Osteoblast (primary cell): Measurements from ENCODE around the gene TMC2. TPM values are rescaled to one million over a fixed set of nuclear protein-coding genes. Genes with fewer than 3 reads are reported as not detected.

ENCODE experiments used
- DNase-seq: peaks from one replicate; pipeline ENCODE4 v3.0.0; 2011; ENCODE audit warnings: low spot score, mixed read lengths; ENCODE audit not compliant: insufficient read length; ENCODE audit errors: missing footprints
- H2AFZ ChIP-seq: 2 replicates; pipeline ENCODE4 v1.6.0; 2011; ENCODE audit warnings: mild to moderate bottlenecking, low read length
- H3K27ac ChIP-seq: 2 replicates; pipeline ENCODE4 v1.5.1; 2011; ENCODE audit warnings: mild to moderate bottlenecking, low read depth, low read length, moderate library complexity
- H3K27me3 ChIP-seq: 2 replicates; pipeline ENCODE4 v1.6.0; 2012; ENCODE audit warnings: mild to moderate bottlenecking, control low read depth, inconsistent platforms, low read length, moderate library complexity; ENCODE audit not compliant: insufficient read depth
- H3K36me3 ChIP-seq: 2 replicates; pipeline ENCODE4 v1.5.1; 2011; ENCODE audit warnings: mild to moderate bottlenecking, low read length, control low read depth, moderate library complexity; ENCODE audit not compliant: insufficient read depth
- H3K4me1 ChIP-seq: 2 replicates; pipeline ENCODE4 v1.5.1; 2011; ENCODE audit warnings: mild to moderate bottlenecking, low read length, control low read depth, moderate library complexity; ENCODE audit not compliant: insufficient read depth
- H3K4me2 ChIP-seq: 2 replicates; pipeline ENCODE4 v1.6.0; 2011; ENCODE audit warnings: mild to moderate bottlenecking, low read length; ENCODE audit not compliant: insufficient read depth
- H3K4me3 ChIP-seq: fragments of 200-600 bp; sonication (generic); 3 replicates; pipeline ENCODE4 v1.5.1; 2012; ENCODE audit warnings: mild to moderate bottlenecking, low read length, inconsistent platforms; ENCODE audit not compliant: insufficient read depth
- H3K79me2 ChIP-seq: 2 replicates; pipeline ENCODE4 v1.6.0; 2012; ENCODE audit warnings: mild to moderate bottlenecking, low read length, control low read depth, inconsistent platforms; ENCODE audit not compliant: insufficient read depth
- H3K9me3 ChIP-seq: 2 replicates; pipeline ENCODE4 v1.5.1; 2011; ENCODE audit warnings: low read depth, low read length, control low read depth
- H4K20me1 ChIP-seq: 2 replicates; pipeline ENCODE4 v1.6.0; 2012; ENCODE audit warnings: mild to moderate bottlenecking, low read length, control low read depth; ENCODE audit not compliant: insufficient read depth
- total RNA-seq: library from RNA; depleted of rRNA; stranded (reverse); fragments of >200 nt; gene quantifications from 2 replicates; pipeline ENCODE4 v1.2.3, GENCODE V29; 2012
- TF ChIP-seq, protein P1 (sequence below): IDR thresholded peaks from 2 replicates; pipeline ENCODE4 v1.5.1; 2011; ENCODE audit warnings: mild to moderate bottlenecking, low read depth, low read length, moderate library complexity; ENCODE audit errors: extremely low read depth

The TMC2 gene
- total RNA-seq, 1 donor: not detected

- no peaks in the 10 kb centered on the region for H3K9me3 ChIP-seq
- H3K4me2 ChIP-seq: no peak overlapping the region
- H3K4me3 ChIP-seq: no peak overlapping the region
- H2AFZ ChIP-seq: no peak overlapping the region
- no peaks in the 10 kb centered on the region for H3K36me3 ChIP-seq
- TF ChIP-seq, protein P1, sequence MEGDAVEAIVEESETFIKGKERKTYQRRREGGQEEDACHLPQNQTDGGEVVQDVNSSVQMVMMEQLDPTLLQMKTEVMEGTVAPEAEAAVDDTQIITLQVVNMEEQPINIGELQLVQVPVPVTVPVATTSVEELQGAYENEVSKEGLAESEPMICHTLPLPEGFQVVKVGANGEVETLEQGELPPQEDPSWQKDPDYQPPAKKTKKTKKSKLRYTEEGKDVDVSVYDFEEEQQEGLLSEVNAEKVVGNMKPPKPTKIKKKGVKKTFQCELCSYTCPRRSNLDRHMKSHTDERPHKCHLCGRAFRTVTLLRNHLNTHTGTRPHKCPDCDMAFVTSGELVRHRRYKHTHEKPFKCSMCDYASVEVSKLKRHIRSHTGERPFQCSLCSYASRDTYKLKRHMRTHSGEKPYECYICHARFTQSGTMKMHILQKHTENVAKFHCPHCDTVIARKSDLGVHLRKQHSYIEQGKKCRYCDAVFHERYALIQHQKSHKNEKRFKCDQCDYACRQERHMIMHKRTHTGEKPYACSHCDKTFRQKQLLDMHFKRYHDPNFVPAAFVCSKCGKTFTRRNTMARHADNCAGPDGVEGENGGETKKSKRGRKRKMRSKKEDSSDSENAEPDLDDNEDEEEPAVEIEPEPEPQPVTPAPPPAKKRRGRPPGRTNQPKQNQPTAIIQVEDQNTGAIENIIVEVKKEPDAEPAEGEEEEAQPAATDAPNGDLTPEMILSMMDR: no peak
- H3K27ac ChIP-seq: no peak overlapping the region
- H3K79me2 ChIP-seq: no peaks in the 10 kb centered on the region
- no peak for DNase-seq
- no peaks in the 10 kb centered on the region for H3K4me1 ChIP-seq
- H4K20me1 ChIP-seq: no peaks in the 10 kb centered on the region
- H3K27me3 ChIP-seq: peaks cover 17% of the 10 kb centered on the region
Observed at GRCh38 chr20:2619961-2620595, 83.7 kb downstream of the TMC2 start.

- Histone ChIP-seq H3K27ac (no peak overlapping the region), H3K4me2 (no peak overlapping the region), H3K36me3 (no peaks in the 10 kb centered on the region), H2AFZ (no peak overlapping the region), H3K4me1 (no peaks in the 10 kb centered on the region), H3K9me3 (peaks cover 3% of the 10 kb centered on the region), H3K4me3 (no peak overlapping the region), H3K79me2 (no peaks in the 10 kb centered on the region), H4K20me1 (no peaks in the 10 kb centered on the region), H3K27me3 (peaks cover 5% of the 10 kb centered on the region)
- TF ChIP-seq, protein P1: no peak
- no peak for DNase-seq
Observed at GRCh38 chr20:2624190-2624589, 87.8 kb downstream of the TMC2 start.

GRCh38 chr20:2625062-2625461 is 88.7 kb downstream of the TMC2 start:
- H3K9me3 ChIP-seq: peaks cover 3% of the 10 kb centered on the region
- H3K4me1 ChIP-seq: no peaks in the 10 kb centered on the region
- no peak overlapping the region for H3K4me3 ChIP-seq
- H3K36me3 ChIP-seq: no peaks in the 10 kb centered on the region
- H3K27me3 ChIP-seq: peaks cover 5% of the 10 kb centered on the region
- H3K4me2 ChIP-seq: no peak overlapping the region
- no peak overlapping the region for H2AFZ ChIP-seq
- TF ChIP-seq, protein P1: no peak
- H4K20me1 ChIP-seq: no peaks in the 10 kb centered on the region
- no peaks in the 10 kb centered on the region for H3K79me2 ChIP-seq
- H3K27ac ChIP-seq: no peak overlapping the region
- DNase-seq: no peak

- Histone ChIP-seq H3K27ac (no peak overlapping the region), H4K20me1 (no peaks in the 10 kb centered on the region), H3K36me3 (no peaks in the 10 kb centered on the region), H3K4me1 (no peaks in the 10 kb centered on the region), H3K4me2 (no peak overlapping the region), H3K4me3 (no peak overlapping the region), H3K9me3 (peaks cover 3% of the 10 kb centered on the region), H3K79me2 (no peaks in the 10 kb centered on the region), H3K27me3 (peaks cover 5% of the 10 kb centered on the region), H2AFZ (no peak overlapping the region)
- TF ChIP-seq, protein P1: no peak
- DNase-seq: no peak
Observed at GRCh38 chr20:2626853-2627541, 90.6 kb downstream of the TMC2 start.
